DND-41 (cell line): Measurements from ENCODE around the gene CRYGS.

ENCODE experiments used
- ATAC-seq: fragments of 200-7000 bp; cut with Tn5 transposase; 3 replicates; pipeline ENCODE4 v1.9.1; 2021; ENCODE audit warnings: low read depth; ENCODE audit not compliant: insufficient read depth
- DNase-seq: peaks from one replicate; pipeline ENCODE4 v3.0.0-alpha.2; 2020
- H2AFZ ChIP-seq: 2 replicates; pipeline ENCODE4 v1.6.0; 2012; ENCODE audit warnings: low read depth, low read length
- H3K27ac ChIP-seq: 2 replicates; pipeline ENCODE4 v1.5.1; 2012; ENCODE audit warnings: low read length, inconsistent platforms
- H3K27me3 ChIP-seq: fragments of 200-600 bp; sonication (generic); 2 replicates; pipeline ENCODE4 v1.6.0; 2012; ENCODE audit warnings: low read length, mild to moderate bottlenecking, inconsistent platforms; ENCODE audit not compliant: insufficient read depth, poor library complexity
- H3K36me3 ChIP-seq: 2 replicates; pipeline ENCODE4 v1.5.1; 2012; ENCODE audit warnings: low read length, inconsistent platforms; ENCODE audit not compliant: insufficient read depth
- H3K4me1 ChIP-seq: 2 replicates; pipeline ENCODE4 v1.5.1; 2012; ENCODE audit warnings: mild to moderate bottlenecking, low read length; ENCODE audit not compliant: insufficient read depth
- H3K4me2 ChIP-seq: 2 replicates; pipeline ENCODE4 v1.6.0; 2012; ENCODE audit warnings: mild to moderate bottlenecking, moderate library complexity, low read length, inconsistent platforms; ENCODE audit not compliant: insufficient read depth
- H3K4me3 ChIP-seq, 2 experiments: fragments of 200-600 bp in 1 of 2; shearing (Covaris generic) in 1 of 2; 2 replicates each; pipeline ENCODE4 v1.5.1; 2012 to 2016; ENCODE audit warnings: inconsistent platforms in 2 of 2, low read length in 2 of 2, mild to moderate bottlenecking in 2 of 2, low read depth in 1 of 2, moderate library complexity in 1 of 2
- H3K79me2 ChIP-seq: 2 replicates; pipeline ENCODE4 v1.6.0; 2012; ENCODE audit warnings: low read length, inconsistent platforms; ENCODE audit not compliant: insufficient read depth
- H3K9ac ChIP-seq: 2 replicates; pipeline ENCODE4 v1.6.0; 2012; ENCODE audit warnings: low read depth, mild to moderate bottlenecking, inconsistent platforms, low read length, moderate library complexity
- H3K9me3 ChIP-seq: 2 replicates; pipeline ENCODE4 v1.5.1; 2012; ENCODE audit warnings: low read length, moderate library complexity, mild to moderate bottlenecking, inconsistent platforms; ENCODE audit not compliant: insufficient read depth, severe bottlenecking
- H4K20me1 ChIP-seq: 2 replicates; pipeline ENCODE4 v1.6.0; 2012; ENCODE audit warnings: low read length; ENCODE audit not compliant: insufficient read depth
- EZH2 ChIP-seq: IDR thresholded peaks from 3 replicates; pipeline ENCODE4 v1.6.1; 2012; ENCODE audit warnings: borderline replicate concordance, low read depth, mild to moderate bottlenecking, moderate library complexity, low read length, inconsistent platforms; ENCODE audit not compliant: severe bottlenecking
- TF ChIP-seq, protein P1 (sequence below): IDR thresholded peaks from 2 replicates; pipeline ENCODE4 v1.5.1; 2012; ENCODE audit warnings: borderline replicate concordance, low read length, moderate library complexity, mild to moderate bottlenecking; ENCODE audit not compliant: poor library complexity, severe bottlenecking; ENCODE audit errors: extremely low read depth

CRYGS gene

GRCh38 chr3:186590580-186591295 is 46.6 kb upstream of the CRYGS start:
- no peak overlapping the region for H3K4me3 ChIP-seq
- H3K36me3 ChIP-seq, result peaks cover 5% of the 10 kb centered on the region; the same call in 1 of the 2 replicates
- ATAC-seq, result no peak
- H3K79me2 ChIP-seq, result no peaks in the 10 kb centered on the region
- DNase-seq, result no peak
- no peak overlapping the region for H3K27ac ChIP-seq
- H3K4me2 ChIP-seq, result no peak overlapping the region
- no peaks in the 10 kb centered on the region for H4K20me1 ChIP-seq
- TF ChIP-seq, protein P1, sequence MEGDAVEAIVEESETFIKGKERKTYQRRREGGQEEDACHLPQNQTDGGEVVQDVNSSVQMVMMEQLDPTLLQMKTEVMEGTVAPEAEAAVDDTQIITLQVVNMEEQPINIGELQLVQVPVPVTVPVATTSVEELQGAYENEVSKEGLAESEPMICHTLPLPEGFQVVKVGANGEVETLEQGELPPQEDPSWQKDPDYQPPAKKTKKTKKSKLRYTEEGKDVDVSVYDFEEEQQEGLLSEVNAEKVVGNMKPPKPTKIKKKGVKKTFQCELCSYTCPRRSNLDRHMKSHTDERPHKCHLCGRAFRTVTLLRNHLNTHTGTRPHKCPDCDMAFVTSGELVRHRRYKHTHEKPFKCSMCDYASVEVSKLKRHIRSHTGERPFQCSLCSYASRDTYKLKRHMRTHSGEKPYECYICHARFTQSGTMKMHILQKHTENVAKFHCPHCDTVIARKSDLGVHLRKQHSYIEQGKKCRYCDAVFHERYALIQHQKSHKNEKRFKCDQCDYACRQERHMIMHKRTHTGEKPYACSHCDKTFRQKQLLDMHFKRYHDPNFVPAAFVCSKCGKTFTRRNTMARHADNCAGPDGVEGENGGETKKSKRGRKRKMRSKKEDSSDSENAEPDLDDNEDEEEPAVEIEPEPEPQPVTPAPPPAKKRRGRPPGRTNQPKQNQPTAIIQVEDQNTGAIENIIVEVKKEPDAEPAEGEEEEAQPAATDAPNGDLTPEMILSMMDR, result no peak
- no peak for TF ChIP-seq EZH2
- H3K9me3 ChIP-seq, result no peaks in the 10 kb centered on the region
- no peak overlapping the region for H3K9ac ChIP-seq
- no peak overlapping the region for H2AFZ ChIP-seq
- H3K27me3 ChIP-seq, result peaks cover 4% of the 10 kb centered on the region
- no peaks in the 10 kb centered on the region for H3K4me1 ChIP-seq

- peaks cover 12% of the 10 kb centered on the region for H3K36me3 ChIP-seq
- ATAC-seq (no peak), DNase-seq (no peak)
- H3K27me3 ChIP-seq, result peaks cover 4% of the 10 kb centered on the region
- no peaks in the 10 kb centered on the region for H3K4me1 ChIP-seq
- H3K79me2 ChIP-seq, result no peaks in the 10 kb centered on the region
- no peak overlapping the region for H3K4me2 ChIP-seq
- no peak overlapping the region for H3K27ac ChIP-seq
- TF ChIP-seq, protein P1, result no peak
- no peak for TF ChIP-seq EZH2
- no peaks in the 10 kb centered on the region for H3K9me3 ChIP-seq
- no peak overlapping the region for H3K9ac ChIP-seq
- no peak overlapping the region for H2AFZ ChIP-seq
- H3K4me3 ChIP-seq, result no peak overlapping the region
- no peaks in the 10 kb centered on the region for H4K20me1 ChIP-seq
Measured at GRCh38 chr3:186589856-186590579, 45.8 kb upstream of the CRYGS start.

DNA sequence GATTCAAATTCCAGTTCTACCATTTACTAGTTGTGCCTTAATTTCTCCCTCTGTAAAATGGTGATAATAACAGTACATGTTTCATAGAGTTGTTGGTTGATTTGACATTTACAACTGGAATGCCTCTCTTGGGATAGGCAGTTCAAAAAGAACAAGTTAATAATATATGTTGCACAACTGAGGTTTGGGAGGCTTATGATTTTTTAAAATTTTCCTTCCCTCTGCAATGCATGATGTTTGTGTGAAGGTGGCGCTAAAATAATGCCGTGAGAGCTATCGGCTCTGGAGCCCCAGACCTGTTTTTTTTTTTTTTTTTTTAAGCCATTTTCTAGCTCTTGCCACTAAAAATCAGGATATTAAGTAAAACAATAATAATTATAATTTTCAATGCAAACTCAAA is 44.9 kb upstream of the CRYGS start:
- Histone ChIP-seq H3K27ac (no peak overlapping the region), H3K9ac (no peak overlapping the region), H4K20me1 (no peaks in the 10 kb centered on the region), H3K9me3 (no peaks in the 10 kb centered on the region), H3K4me2 (no peak overlapping the region), H2AFZ (no peak overlapping the region), H3K4me1 (no peaks in the 10 kb centered on the region), H3K4me3 (no peak overlapping the region), H3K79me2 (no peaks in the 10 kb centered on the region), H3K27me3 (no peaks in the 10 kb centered on the region), H3K36me3 (peaks cover 21% of the 10 kb centered on the region)
- no peak for ATAC-seq
- DNase-seq, result no peak
- TF ChIP-seq EZH2, result no peak
- TF ChIP-seq, protein P1, result no peak
